Vagina (tissue), 2 donors: ENCODE data around the gene GRIN2A. TPM values are rescaled to one million over a fixed set of nuclear protein-coding genes. Genes with fewer than 3 reads are reported as not detected.

Source experiments
- DNase-seq, 2 donors: peaks; one replicate each; pipeline ENCODE4 v3.0.0-alpha.2; 2017; ENCODE audit errors: extremely low spot score in 2 of 2
- H3K27ac ChIP-seq: fragments of 200-600 bp; sonication (generic); one replicate; pipeline ENCODE4 v1.5.1; 2019
- H3K27me3 ChIP-seq: fragments of 200-600 bp; sonication (generic); one replicate; pipeline ENCODE4 v1.5.1; 2019
- H3K36me3 ChIP-seq, 2 donors: fragments of 200-600 bp; sonication (generic); one replicate each; pipeline ENCODE4 v1.5.1; 2017 to 2019
- H3K4me1 ChIP-seq: fragments of 200-600 bp; sonication (generic); one replicate; pipeline ENCODE4 v1.5.1; 2019
- H3K4me3 ChIP-seq, 2 donors: fragments of 200-600 bp; sonication (generic); 1 replicate in 1 of 2; 2 replicates in 1 of 2; pipeline ENCODE4 v1.5.1; 2016 to 2019
- H3K9me3 ChIP-seq: fragments of 200-600 bp; sonication (generic); one replicate; pipeline ENCODE4 v1.5.1; 2019
- POLR2A ChIP-seq, 2 donors: fragments of 450-650 bp; IDR thresholded peaks; one replicate each; pipeline ENCODE4 v1.6.1; 2017; ENCODE audit warnings: antibody characterized with exemption in 2 of 2, mild to moderate bottlenecking in 2 of 2, moderate library complexity in 2 of 2
- POLR2AphosphoS5 ChIP-seq, 2 donors: sonication (generic); formaldehyde crosslinking; IDR thresholded peaks; one replicate each; pipeline ENCODE4 v1.9.0; 2017; ENCODE audit warnings: antibody characterized with exemption in 2 of 2, mild to moderate bottlenecking in 2 of 2, low read depth in 1 of 2; ENCODE audit not compliant: insufficient read depth in 1 of 2
- intact Hi-C: fragments of 100-400 bp; cut with DNase I; formaldehyde crosslinking; loops from one replicate; pipeline ENCODE4 v1.15.1; 2023
- total RNA-seq: library from RNA; depleted of rRNA; stranded (reverse); fragments of >200 nt; gene quantifications from one replicate; pipeline ENCODE4 v1.2.3, GENCODE V29; 2016
- TF ChIP-seq, protein P1 (sequence below), 3 experiments: fragments of 450-650 bp in 2 of 3; fragments of 200-600 bp in 1 of 3; sonication (generic) in 1 of 3; IDR thresholded peaks; one replicate each; pipeline ENCODE4 v1.5.1; 2017 to 2019; ENCODE audit warnings: antibody characterized with exemption in 3 of 3, mild to moderate bottlenecking in 2 of 3, moderate library complexity in 2 of 3

Gene GRIN2A
- total RNA-seq, 1 donor from 2014 or later: 1.5 TPM

DNA sequence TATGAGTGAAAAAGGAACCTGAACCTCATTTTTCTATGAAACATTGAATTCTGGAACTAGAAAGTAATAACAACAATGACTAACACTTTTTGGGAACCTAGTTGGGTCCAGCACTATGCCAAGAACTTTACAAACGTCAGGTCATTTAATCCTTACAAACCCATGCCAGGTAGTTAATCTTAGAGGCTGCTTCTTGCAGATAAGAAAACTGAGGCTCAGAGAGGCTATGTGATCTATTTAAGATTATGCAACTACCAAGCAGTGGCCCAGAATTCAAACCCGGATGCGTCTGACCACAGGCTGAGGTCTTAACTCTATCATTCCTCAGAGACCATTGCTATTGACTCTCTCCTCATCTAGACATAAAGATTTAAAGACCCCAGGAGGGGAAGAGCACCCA lies 358.7 kb downstream of the GRIN2A start:
- Histone ChIP-seq H3K9me3 (no peaks in the 10 kb centered on the region), H3K27ac (no peak overlapping the region), H3K4me3 (no peak overlapping the region), H3K36me3 (no peaks in the 10 kb centered on the region), H3K27me3 (no peaks in the 10 kb centered on the region), H3K4me1 (no peaks in the 10 kb centered on the region)
- intact Hi-C loops: no loop called here
- no peak for DNase-seq
- TF ChIP-seq, protein P1, sequence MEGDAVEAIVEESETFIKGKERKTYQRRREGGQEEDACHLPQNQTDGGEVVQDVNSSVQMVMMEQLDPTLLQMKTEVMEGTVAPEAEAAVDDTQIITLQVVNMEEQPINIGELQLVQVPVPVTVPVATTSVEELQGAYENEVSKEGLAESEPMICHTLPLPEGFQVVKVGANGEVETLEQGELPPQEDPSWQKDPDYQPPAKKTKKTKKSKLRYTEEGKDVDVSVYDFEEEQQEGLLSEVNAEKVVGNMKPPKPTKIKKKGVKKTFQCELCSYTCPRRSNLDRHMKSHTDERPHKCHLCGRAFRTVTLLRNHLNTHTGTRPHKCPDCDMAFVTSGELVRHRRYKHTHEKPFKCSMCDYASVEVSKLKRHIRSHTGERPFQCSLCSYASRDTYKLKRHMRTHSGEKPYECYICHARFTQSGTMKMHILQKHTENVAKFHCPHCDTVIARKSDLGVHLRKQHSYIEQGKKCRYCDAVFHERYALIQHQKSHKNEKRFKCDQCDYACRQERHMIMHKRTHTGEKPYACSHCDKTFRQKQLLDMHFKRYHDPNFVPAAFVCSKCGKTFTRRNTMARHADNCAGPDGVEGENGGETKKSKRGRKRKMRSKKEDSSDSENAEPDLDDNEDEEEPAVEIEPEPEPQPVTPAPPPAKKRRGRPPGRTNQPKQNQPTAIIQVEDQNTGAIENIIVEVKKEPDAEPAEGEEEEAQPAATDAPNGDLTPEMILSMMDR (IDR thresholded peaks at IDR 0.05): no peak
- TF ChIP-seq POLR2AphosphoS5 (IDR thresholded peaks at IDR 0.05; ENCODE audit: insufficient read depth in 1 of 2, low read depth in 1 of 2) (no peak), POLR2A (IDR thresholded peaks at IDR 0.05) (no peak)

GRCh38 chr16:9821970-9822369 lies 360.3 kb downstream of the GRIN2A start:
- TF ChIP-seq, protein P1 (IDR thresholded peaks at IDR 0.05): no peak
- TF ChIP-seq POLR2A (IDR thresholded peaks at IDR 0.05) (no peak), POLR2AphosphoS5 (IDR thresholded peaks at IDR 0.05; ENCODE audit: insufficient read depth in 1 of 2, low read depth in 1 of 2) (no peak)
- H3K4me1 ChIP-seq: no peaks in the 10 kb centered on the region
- H3K36me3 ChIP-seq: no peaks in the 10 kb centered on the region
- no peaks in the 10 kb centered on the region for H3K9me3 ChIP-seq
- no peak overlapping the region for H3K4me3 ChIP-seq
- no peak for DNase-seq
- intact Hi-C loops: no loop called here
- no peak overlapping the region for H3K27ac ChIP-seq
- no peaks in the 10 kb centered on the region for H3K27me3 ChIP-seq

DNA sequence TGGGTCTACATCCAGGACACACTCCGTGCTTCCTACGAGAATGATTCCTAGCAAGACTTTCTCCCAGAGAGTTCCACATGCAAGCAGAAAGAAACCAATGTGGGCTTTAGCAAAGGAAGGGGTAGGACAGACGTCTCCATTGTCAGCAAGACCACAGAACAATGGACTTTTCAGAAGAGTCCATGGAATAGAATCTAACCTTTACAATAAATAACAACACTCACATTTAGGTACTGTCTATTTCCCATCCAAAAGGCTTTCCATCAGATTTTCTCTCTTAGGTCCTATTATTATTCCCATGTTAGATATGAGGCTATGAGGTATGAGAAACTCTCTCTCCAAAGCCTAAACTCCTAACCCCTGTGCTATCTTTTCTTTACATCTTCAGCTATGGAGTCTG lies 360.9 kb downstream of the GRIN2A start:
- Histone ChIP-seq H3K4me3 (no peak overlapping the region), H3K27ac (no peak overlapping the region), H3K27me3 (no peaks in the 10 kb centered on the region), H3K36me3 (no peaks in the 10 kb centered on the region), H3K4me1 (no peaks in the 10 kb centered on the region), H3K9me3 (no peaks in the 10 kb centered on the region)
- no peak for DNase-seq
- no peak for TF ChIP-seq POLR2A (IDR thresholded peaks at IDR 0.05)
- no peak for TF ChIP-seq POLR2AphosphoS5 (IDR thresholded peaks at IDR 0.05; ENCODE audit: insufficient read depth in 1 of 2, low read depth in 1 of 2)
- TF ChIP-seq, protein P1 (IDR thresholded peaks at IDR 0.05): no peak
- intact Hi-C loops: no loop called here

GRCh38 chr16:9820476-9821246 lies 361.6 kb downstream of the GRIN2A start:
- H3K36me3 ChIP-seq: no peaks in the 10 kb centered on the region
- H3K4me3 ChIP-seq: no peak overlapping the region
- DNase-seq: no peak
- TF ChIP-seq POLR2A (IDR thresholded peaks at IDR 0.05): no peak
- no peak for TF ChIP-seq POLR2AphosphoS5 (IDR thresholded peaks at IDR 0.05; ENCODE audit: insufficient read depth in 1 of 2, low read depth in 1 of 2)
- intact Hi-C loops: no loop called here
- H3K27ac ChIP-seq: no peak overlapping the region
- H3K4me1 ChIP-seq: no peaks in the 10 kb centered on the region
- no peaks in the 10 kb centered on the region for H3K27me3 ChIP-seq
- H3K9me3 ChIP-seq: no peaks in the 10 kb centered on the region

- intact Hi-C loops: loop anchor here (2.0 kb wide), 1 partner anchor 66 kb away; no protein-coding TSS in a partner anchor
- H3K27ac ChIP-seq: no peak overlapping the region
- TF ChIP-seq POLR2A (IDR thresholded peaks at IDR 0.05) (no peak), POLR2AphosphoS5 (IDR thresholded peaks at IDR 0.05; ENCODE audit: insufficient read depth in 1 of 2, low read depth in 1 of 2) (no peak)
- TF ChIP-seq, protein P1 (IDR thresholded peaks at IDR 0.05): no peak
- H3K4me1 ChIP-seq: no peaks in the 10 kb centered on the region
- no peaks in the 10 kb centered on the region for H3K36me3 ChIP-seq
- no peaks in the 10 kb centered on the region for H3K27me3 ChIP-seq
- H3K9me3 ChIP-seq: no peaks in the 10 kb centered on the region
- no peak overlapping the region for H3K4me3 ChIP-seq
- no peak for DNase-seq
Measured at GRCh38 chr16:9818702-9819101, 363.5 kb downstream of the GRIN2A start.
